GM18861 (cell line): ENCODE data around the gene CYRIA.
A peak's percentile ranks its signal among the peaks of the same experiment; 100 is the strongest.

Experiments used
- ATAC-seq: cut with Tn5 transposase; IDR thresholded peaks from one replicate; pipeline ENCODE4 v1.9.1; 2021; ENCODE audit not compliant: unreplicated experiment

Gene CYRIA

GRCh38 chr2:16632598-16632997 is 33.0 kb downstream of the CYRIA start:
- no peak for ATAC-seq

- ATAC-seq: no peak
Measured at GRCh38 chr2:16630463-16630862, 35.2 kb downstream of the CYRIA start.

GRCh38 chr2:16629770-16630169 is 35.9 kb downstream of the CYRIA start:
- ATAC-seq: no peak

DNA sequence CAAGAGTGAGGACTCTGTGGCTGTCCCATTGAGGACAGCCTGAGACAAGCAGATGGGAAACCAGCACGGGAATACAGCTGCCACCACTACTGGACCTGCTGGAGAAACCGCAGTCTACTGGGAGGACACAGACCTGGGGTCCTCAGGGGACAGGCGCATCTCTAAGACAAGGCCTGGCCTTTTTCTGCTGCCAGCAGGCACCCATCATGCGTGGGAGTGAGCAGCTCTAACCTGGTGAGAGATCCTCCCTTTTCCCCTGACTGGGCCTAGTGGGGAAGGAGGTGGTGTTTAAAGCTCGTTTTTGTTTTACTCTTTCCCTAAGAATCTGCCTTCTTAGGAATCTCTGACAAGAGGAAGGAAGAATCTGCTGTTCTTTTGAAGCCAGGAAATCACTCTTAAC is 36.6 kb downstream of the CYRIA start:
- ATAC-seq: no peak

DNA sequence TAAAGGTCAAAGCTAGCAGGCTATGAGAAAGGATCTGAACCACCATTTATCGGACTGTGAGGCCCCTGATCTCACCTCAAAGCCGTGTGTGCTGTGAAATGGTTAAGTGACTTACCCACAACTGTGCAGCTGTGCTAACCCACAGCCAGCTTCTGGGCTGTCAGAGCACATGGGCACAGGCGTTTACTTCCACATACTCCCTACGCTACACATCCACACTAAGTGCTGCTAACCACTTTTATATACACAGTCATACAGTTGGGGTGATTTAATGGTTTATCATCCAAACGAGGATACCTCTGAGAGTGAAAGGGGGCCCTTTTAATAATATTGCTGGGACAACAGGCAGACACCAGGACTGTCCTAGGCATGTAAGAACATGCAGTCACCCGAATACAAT is 37.3 kb downstream of the CYRIA start:
- no peak for ATAC-seq

- no peak for ATAC-seq
Measured at GRCh38 chr2:16626997-16627605, 38.5 kb downstream of the CYRIA start.

DNA sequence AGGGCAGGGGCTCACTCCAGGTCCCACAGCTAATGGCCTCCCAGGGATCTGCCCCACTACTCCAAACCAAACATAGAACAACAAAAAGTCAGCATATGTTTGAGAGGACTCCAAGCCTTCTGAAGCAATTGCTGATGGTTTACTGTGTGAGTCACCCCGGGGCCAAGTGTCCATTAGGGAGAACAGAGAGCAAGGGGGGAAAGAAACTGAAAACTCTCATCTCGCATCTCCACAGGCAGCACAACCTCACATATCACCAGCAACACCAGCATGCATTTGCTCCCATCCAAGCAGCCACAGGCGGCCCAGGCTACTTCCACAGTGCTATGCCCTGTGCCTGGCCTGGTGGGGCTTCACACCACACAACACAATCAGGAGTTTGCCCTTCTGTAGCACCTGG is 39.1 kb downstream of the CYRIA start:
- no peak for ATAC-seq

GRCh38 chr2:16625759-16626158 is 39.9 kb downstream of the CYRIA start:
- ATAC-seq: peak; percentile 70

DNA sequence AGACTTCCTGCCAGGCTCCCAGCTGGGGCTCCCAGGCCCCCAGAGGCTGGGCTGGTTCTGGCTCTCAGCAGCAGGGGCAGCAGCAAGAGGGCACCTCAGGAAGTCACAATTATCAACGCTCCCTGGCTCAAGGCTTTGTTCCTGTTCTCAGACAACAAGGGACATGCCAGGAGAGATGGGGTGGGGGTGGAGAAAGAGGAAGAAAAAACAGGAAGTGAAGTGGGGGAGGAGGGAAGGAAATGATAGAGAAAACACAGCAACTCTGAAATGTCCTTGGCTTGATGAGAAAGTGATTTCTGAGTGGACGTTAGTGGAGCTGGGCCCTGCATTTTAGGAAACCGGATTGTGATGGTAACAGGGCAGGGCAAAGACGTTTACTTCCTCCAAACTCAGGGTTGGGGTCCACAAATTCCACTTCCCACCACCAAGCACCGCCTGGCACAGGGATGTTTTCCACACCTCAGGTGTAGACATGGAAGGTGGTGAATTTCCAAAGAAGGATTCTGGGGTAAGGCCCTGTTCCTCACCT is 40.4 kb downstream of the CYRIA start:
- ATAC-seq: no peak

DNA sequence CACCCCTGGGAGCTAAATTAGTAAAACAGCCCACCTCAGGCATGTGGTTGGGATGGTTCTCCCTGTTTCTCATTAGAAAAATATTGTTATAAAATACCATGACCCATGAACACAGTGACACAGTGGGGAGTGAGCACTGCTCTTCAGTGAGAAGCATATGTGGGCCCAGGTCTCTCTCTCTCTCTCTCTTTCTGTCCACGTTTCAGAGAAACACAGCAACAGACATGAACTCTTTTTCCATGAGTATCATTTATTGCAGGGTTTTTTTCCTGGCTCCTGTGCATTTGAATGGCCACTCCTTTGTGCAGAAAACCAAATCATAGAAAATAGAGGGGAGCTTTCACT is 41.2 kb downstream of the CYRIA start:
- ATAC-seq: no peak

- no peak for ATAC-seq
Measured at GRCh38 chr2:16623564-16624435, 41.8 kb downstream of the CYRIA start.

DNA sequence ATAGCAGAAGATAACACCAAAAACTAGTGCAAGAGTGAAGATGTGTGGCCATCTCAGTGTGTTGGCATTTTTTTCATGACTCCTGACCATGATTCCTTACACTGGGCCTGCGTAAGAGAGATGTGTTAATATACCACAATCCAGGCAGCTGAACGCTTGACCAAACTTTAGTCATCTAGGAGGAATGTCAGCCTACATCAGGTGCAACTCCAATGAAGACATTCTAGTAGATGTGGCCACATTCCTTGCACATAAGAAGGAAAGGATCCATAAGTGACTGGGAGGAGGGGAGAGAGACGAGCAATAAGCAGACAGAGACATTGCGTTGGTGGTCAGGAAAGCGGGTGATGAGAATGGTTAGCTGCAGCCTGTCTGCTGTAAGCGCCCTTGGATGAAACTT is 42.6 kb downstream of the CYRIA start:
- ATAC-seq: no peak

DNA sequence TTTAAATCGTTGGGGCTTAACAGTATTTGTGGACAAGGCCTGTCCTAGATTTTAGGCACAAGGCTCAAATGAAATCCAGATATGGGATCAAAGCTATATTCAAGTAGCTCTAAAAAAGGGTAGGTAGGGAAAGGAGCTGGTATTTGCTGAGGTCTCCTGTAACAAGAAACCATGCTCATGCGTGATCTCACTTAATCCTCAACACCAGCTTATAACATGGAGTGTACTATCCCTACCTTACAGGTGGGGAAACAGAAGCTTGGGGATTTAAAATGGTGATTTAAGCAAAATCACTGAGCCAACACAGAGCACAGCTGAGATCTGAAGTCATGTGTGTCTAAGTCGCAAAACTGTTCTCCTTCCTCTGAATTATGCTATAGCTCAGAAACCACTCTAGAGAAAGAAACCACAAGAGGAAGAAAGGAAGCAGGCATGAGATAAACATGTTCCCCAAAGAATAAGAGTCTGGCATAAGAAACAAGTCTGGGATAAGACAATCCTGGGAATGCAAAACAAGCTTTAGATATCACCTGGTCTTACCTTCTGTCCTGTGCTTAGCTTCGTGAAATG is 43.1 kb downstream of the CYRIA start:
- ATAC-seq: no peak

GRCh38 chr2:16621316-16621715 is 44.3 kb downstream of the CYRIA start:
- ATAC-seq: no peak

- ATAC-seq: no peak
Measured at GRCh38 chr2:16620590-16620989, 45.0 kb downstream of the CYRIA start.

DNA sequence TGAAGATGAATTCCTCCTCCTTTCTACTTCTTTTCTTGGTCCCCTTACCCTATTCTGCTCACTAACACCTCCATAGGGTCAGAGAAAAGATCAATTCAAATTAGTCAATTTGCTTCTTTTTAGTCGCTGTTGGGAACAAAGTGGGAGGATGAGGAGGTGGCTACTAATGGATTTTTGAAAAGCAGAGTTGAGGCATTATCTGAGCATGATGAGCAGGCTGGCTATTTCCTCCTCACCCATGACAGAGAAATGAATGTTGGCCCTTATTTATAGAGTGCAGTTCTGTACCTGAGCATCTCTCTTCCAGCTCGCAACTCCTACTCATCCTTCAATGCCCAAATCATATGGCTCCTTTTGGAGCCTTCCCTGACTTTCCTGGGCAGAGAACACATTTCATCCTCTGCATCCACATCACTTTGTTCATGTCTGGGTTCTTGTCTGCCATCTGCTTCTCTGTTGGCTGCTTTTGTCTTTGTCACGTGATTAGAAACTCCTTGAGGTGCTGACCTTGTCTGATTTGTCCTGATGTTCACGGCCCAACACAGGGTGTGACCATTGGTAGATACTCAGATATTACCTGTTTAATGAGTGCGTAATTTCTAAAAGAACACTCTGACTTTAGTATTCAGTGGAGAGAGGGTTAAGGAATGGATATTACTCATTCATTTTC is 45.9 kb downstream of the CYRIA start:
- ATAC-seq: no peak

DNA sequence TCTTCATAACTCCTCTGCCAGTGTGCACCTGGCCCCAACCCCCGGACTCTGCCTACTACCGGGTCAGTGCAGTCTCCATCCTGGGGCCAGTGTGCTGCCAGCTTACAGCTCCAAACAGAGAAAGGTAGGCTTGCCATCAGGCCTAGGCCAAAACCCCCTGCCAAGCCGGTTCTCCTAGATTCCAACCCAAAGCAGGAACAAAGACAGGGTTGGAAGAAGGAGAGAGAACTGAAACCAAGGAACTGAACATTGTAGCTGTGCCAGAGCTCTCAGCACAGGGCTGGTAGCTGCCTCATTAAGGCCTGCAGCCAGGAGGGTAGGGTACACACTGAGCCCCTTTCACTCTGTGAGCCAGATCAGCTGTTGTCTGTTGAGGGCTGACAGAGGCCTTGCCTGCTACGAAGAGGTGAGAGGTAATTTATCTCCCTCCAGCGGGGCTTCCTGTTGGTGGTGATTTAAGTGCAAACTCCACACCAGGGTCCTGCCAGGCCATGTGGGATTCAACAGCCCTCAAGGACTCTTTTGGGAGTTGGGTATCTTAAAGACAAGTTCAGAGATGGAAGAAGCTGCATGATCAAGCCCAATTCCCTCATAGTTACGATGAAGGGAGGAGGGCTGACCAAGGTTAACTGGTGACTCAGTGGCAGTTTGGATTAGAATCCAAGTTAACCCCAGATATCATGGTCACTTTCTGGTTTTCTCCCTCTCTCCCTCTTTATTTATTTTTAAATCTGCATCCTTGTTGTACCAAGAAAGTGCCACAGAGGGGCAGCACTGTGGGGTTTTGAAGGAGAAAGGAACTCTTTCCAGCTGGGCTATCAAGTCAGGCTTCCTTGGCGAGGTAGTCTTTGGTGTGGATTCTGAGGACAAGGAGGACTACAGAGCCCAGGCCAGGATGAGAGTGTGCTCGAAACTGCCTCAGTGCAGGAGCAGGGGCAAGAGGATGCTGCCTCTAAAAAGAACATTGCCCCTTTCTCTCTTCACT is 48.1 kb downstream of the CYRIA start:
- no peak for ATAC-seq
